CD8-positive, alpha-beta memory T cell (primary cell): Measurements from ENCODE around the gene GRM2. TPM values are rescaled to one million over a fixed set of nuclear protein-coding genes. Genes with fewer than 3 reads are reported as not detected.

Experiments
- CTCF ChIA-PET: fragments of 350-600 bp; sonication (Branson Sonifier 250); formaldehyde crosslinking; loops from one replicate; lab custom pipeline; 2021; ENCODE audit warnings: antibody characterized with exemption; lab: Charles Lee
- POLR2A ChIA-PET: fragments of 350-600 bp; sonication (Branson Sonifier 250); formaldehyde crosslinking; loops from one replicate; lab custom pipeline; 2021; ENCODE audit warnings: antibody characterized with exemption; lab: Charles Lee
- DNase-seq, 5 donors: peaks; one replicate each; pipeline versions ENCODE4 v3.0.0 to v3.0.0-alpha.2; 2020 to 2022; ENCODE audit warnings: mixed read lengths in 1 of 5
- H3K27ac ChIP-seq: one replicate; pipeline ENCODE4 v1.7.0; 2013; ENCODE audit warnings: low read depth, mild to moderate bottlenecking, low read length, moderate library complexity
- H3K27me3 ChIP-seq: 2 replicates; pipeline ENCODE4 v1.7.0; 2013; ENCODE audit warnings: low read length, mild to moderate bottlenecking; ENCODE audit not compliant: insufficient read depth, poor library complexity, severe bottlenecking
- H3K36me3 ChIP-seq: 2 replicates; pipeline ENCODE4 v1.7.0; 2013; ENCODE audit warnings: mild to moderate bottlenecking, low read length, moderate library complexity; ENCODE audit not compliant: insufficient read depth
- H3K4me1 ChIP-seq: 2 replicates; pipeline ENCODE4 v1.7.0; 2013; ENCODE audit warnings: mild to moderate bottlenecking, low read length, moderate library complexity; ENCODE audit not compliant: insufficient read depth
- H3K4me3 ChIP-seq: 2 replicates; pipeline ENCODE4 v1.7.0; 2013; ENCODE audit warnings: mild to moderate bottlenecking, low read length
- H3K9me3 ChIP-seq: 2 replicates; pipeline ENCODE4 v1.7.0; 2013; ENCODE audit warnings: mild to moderate bottlenecking, low read length
- H3K27ac Mint-ChIP-seq, 8 donors: one replicate each; pipeline ENCODE4 v1.8.0; 2020 to 2021; ENCODE audit warnings: mixed read lengths in 8 of 8, mild to moderate bottlenecking in 6 of 8, inconsistent platforms in 3 of 8, moderate library complexity in 3 of 8
- H3K27me3 Mint-ChIP-seq, 2 donors: one replicate each; pipeline ENCODE4 v1.8.0; 2020 to 2021; ENCODE audit warnings: mixed read lengths in 2 of 2, mild to moderate bottlenecking in 1 of 2, moderate library complexity in 1 of 2
- H3K36me3 Mint-ChIP-seq, 3 donors: one replicate each; pipeline ENCODE4 v1.8.0; 2020 to 2021; ENCODE audit warnings: mixed read lengths in 3 of 3, inconsistent platforms in 1 of 3, mild to moderate bottlenecking in 1 of 3
- H3K4me1 Mint-ChIP-seq, 3 donors: one replicate each; pipeline ENCODE4 v1.8.0; 2020 to 2021; ENCODE audit warnings: mixed read lengths in 3 of 3, inconsistent platforms in 1 of 3, mild to moderate bottlenecking in 1 of 3
- H3K4me3 Mint-ChIP-seq, 7 donors: one replicate each; pipeline ENCODE4 v1.8.0; 2020 to 2021; ENCODE audit warnings: mixed read lengths in 7 of 7, mild to moderate bottlenecking in 6 of 7, moderate library complexity in 4 of 7, inconsistent platforms in 2 of 7
- H3K9me3 Mint-ChIP-seq, 5 donors: one replicate each; pipeline ENCODE4 v1.8.0; 2020 to 2022; ENCODE audit warnings: mixed read lengths in 5 of 5, mild to moderate bottlenecking in 3 of 5, moderate library complexity in 2 of 5, inconsistent platforms in 1 of 5
- polyA plus RNA-seq: library from polyadenylated mRNA; unstranded; fragments of 300-500 nt; fragmentation: Illumina TruSeq; gene quantifications from one replicate; pipeline ENCODE4 v1.2.3, GENCODE V29; 2021
- total RNA-seq, 2 experiments: library from RNA; stranded (reverse); gene quantifications; one replicate each; pipeline ENCODE4 v1.2.3, GENCODE V29; 2021

Gene GRM2
- total and polyA plus RNA-seq, 3 experiments from 2014 or later = 0.10 to 0.62 (median 0.59) TPM

DNA sequence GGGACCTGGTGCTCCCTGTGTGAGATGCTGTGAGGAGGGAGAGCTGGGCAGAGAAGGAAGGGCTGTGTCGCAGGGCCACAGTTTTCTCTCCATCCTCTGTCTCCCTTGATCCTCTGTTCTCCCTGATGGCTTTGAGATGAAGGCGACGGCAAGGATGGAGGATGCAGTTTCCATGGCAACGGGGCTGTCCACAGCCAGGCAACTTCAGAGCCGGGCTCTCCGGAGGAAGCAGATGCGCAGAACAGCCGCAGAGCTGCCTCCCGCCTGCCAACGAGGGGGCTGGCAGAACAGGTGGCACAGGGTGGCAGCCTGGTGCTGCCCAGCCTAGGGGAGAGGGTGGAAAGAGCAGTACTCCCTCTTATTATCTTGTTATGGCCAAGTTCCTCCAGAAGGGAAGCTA, 9.9 kb upstream of the GRM2 start:
- POLR2A ChIA-PET = no interaction called here

DNA sequence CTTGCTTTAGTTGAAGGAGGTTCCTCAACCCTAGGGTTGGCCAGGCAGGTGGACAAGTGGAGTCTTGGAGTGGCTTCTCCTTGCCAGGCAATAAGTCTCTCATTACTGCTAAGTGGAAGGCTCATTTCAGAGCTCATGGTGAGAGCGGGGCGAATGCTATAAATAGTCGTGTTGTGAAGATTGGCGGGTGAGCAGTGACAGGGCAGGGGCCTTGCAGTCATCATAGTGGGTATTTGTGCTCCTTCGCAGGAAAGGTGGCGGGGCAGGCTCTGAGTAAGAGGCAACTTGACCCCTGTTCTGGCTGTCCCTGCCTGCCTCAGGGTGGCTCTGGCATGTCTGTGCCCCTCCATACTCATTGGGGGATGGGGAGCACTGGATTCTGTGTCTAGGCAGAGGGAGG, 8.7 kb upstream of the GRM2 start:
- H3K4me3 Mint-ChIP-seq = no peak overlapping the region
- H3K36me3 Mint-ChIP-seq = peaks cover 0 to 86% (median 3%) of the 10 kb centered on the region in 3 donors
- CTCF ChIA-PET = no interaction called here
- H3K27me3 Mint-ChIP-seq = peaks cover 0 to 1% of the 10 kb centered on the region in 2 donors
- H3K4me1 ChIP-seq = peaks cover 9% of the 10 kb centered on the region
- no peaks in the 10 kb centered on the region for H3K9me3 Mint-ChIP-seq
- peaks cover 23% of the 10 kb centered on the region for H3K36me3 ChIP-seq
- no peak overlapping the region for H3K27ac ChIP-seq
- H3K27ac Mint-ChIP-seq = peak overlapping the region in 6 of 8 donors; percentile 17 to 84 (median 50)
- H3K4me1 Mint-ChIP-seq = peaks cover 15 to 35% (median 19%) of the 10 kb centered on the region in 3 donors
- no peak for DNase-seq
- H3K9me3 ChIP-seq = no peaks in the 10 kb centered on the region
- H3K27me3 ChIP-seq = no peaks in the 10 kb centered on the region
- POLR2A ChIA-PET = no interaction called here
- H3K4me3 ChIP-seq = no peak overlapping the region

More for the DNA sequence above, 9.9 kb upstream of the GRM2 start:
- Mint-ChIP-seq H3K27me3 (peaks cover 0 to 1% of the 10 kb centered on the region in 2 donors), H3K9me3 (no peaks in the 10 kb centered on the region), H3K27ac (peak overlapping the region in 2 of 8 donors; percentile 33 to 86), H3K4me1 (peaks cover 19 to 48% (median 19%) of the 10 kb centered on the region in 3 donors), H3K36me3 (peaks cover 0 to 90% (median 3%) of the 10 kb centered on the region in 3 donors), H3K4me3 (no peak overlapping the region)
- Histone ChIP-seq H3K9me3 (no peaks in the 10 kb centered on the region), H3K4me1 (peaks cover 15% of the 10 kb centered on the region), H3K4me3 (no peak overlapping the region), H3K27ac (no peak overlapping the region), H3K27me3 (no peaks in the 10 kb centered on the region), H3K36me3 (peaks cover 20% of the 10 kb centered on the region)
- DNase-seq = no peak
- CTCF ChIA-PET = no interaction called here

DNA sequence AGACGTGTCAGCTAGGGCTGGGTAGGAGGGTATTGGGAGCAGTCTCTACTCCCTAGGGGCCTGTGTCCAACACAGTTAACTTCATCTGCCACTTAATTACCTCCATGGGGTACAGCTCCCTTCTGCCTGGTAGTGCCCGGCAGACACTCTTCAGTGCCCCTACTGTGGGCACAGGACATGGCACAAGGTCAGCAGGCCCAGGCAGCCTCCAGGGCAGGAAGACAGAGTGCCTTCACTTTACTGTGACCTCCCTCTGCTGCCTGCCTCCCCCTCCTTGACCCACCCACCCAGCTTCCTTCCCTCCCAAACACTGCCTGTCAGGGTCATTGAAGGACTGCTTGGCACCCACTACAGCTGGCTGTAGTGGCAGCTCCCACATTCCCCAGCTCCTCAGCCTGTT, 6.5 kb upstream of the GRM2 start:
- POLR2A ChIA-PET = no interaction called here
- Mint-ChIP-seq H3K27me3 (no peaks in the 10 kb centered on the region), H3K36me3 (peaks cover 0 to 89% (median 3%) of the 10 kb centered on the region in 3 donors), H3K9me3 (no peaks in the 10 kb centered on the region), H3K4me3 (no peak overlapping the region), H3K27ac (peak overlapping the region in 1 of 8 donors; percentile 87), H3K4me1 (peaks cover 14 to 23% (median 15%) of the 10 kb centered on the region in 3 donors)
- Histone ChIP-seq H3K27me3 (no peaks in the 10 kb centered on the region), H3K36me3 (peaks cover 16% of the 10 kb centered on the region), H3K4me1 (peaks cover 9% of the 10 kb centered on the region), H3K27ac (no peak overlapping the region), H3K9me3 (no peaks in the 10 kb centered on the region), H3K4me3 (no peak overlapping the region)
- no peak for DNase-seq
- CTCF ChIA-PET = no interaction called here

DNA sequence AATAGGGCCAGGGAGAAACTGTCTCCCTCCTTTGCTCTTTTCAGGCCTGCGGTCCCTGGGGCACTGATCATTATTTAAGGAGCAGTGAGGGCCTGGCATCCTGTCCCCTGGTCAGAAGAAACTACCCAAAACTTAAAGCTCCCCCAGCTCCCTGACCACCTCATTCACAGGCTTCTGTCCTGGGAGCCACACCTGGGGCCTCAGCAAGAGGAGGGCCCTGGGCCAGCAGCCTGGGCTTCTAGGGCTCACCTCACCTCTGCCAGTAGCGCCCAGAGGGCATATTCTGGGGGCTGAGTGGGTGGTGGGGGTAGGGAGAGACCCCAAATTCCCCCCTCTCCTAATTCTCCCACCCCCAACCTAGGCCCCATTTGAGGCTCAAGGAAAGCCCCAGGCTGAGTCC, 4.7 kb upstream of the GRM2 start:
- H3K36me3 Mint-ChIP-seq = peaks cover 0 to 82% (median 6%) of the 10 kb centered on the region in 3 donors
- H3K4me1 Mint-ChIP-seq = peaks cover 14 to 29% (median 22%) of the 10 kb centered on the region in 3 donors
- H3K27me3 Mint-ChIP-seq = no peaks in the 10 kb centered on the region
- Histone ChIP-seq H3K36me3 (peaks cover 15% of the 10 kb centered on the region), H3K4me3 (no peak overlapping the region), H3K27me3 (no peaks in the 10 kb centered on the region), H3K27ac (no peak overlapping the region), H3K4me1 (peaks cover 9% of the 10 kb centered on the region), H3K9me3 (no peaks in the 10 kb centered on the region)
- H3K9me3 Mint-ChIP-seq = no peaks in the 10 kb centered on the region
- no peak for DNase-seq
- POLR2A ChIA-PET = no interaction called here
- peak overlapping the region in 2 of 8 donors; percentile 17 to 86 for H3K27ac Mint-ChIP-seq
- H3K4me3 Mint-ChIP-seq = no peak overlapping the region
- CTCF ChIA-PET = interaction anchor here (1.0 kb wide), 1 partner anchor 11 kb away, joined by 4 read pairs; no protein-coding TSS in a partner anchor

DNA sequence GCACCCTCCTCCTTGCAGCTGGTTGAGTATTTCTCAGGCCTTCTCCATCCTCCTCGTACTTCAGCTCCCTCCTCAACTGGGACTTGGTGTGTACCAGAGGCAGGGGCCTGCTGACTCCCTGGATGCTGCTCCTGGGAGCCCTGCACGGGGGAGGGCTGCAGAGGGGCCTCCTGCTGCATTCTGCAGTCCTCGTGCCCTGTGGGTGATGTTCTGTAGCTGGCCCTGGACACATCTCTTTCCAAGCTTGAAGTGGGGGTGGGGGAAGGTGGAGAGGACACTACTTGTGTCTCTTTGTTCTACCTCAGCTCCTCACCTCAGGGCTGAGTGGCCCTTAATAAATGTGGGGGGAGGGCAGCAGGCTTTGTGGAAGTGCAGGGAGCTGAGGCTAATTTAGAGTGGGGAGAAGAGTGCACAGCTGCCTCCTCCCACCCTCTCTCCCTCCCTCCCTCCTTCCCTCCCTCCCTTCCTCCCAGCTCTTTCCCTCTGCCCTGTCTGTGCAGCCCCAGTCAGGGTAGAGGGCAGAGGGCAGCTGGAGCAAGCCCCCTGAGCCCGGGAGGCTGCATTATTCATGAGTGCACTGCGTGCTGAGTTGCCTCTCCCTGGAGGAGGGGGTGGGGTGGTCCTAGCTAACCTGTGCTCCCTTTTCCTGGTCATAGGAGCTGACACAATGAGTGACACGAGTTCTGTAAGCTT, 3.7 kb upstream of the GRM2 start:
- Mint-ChIP-seq H3K27me3 (peaks cover 0 to 3% of the 10 kb centered on the region in 2 donors), H3K36me3 (peaks cover 0 to 72% (median 6%) of the 10 kb centered on the region in 3 donors), H3K27ac (no peak overlapping the region), H3K4me3 (no peak overlapping the region), H3K9me3 (no peaks in the 10 kb centered on the region), H3K4me1 (peaks cover 18 to 37% (median 25%) of the 10 kb centered on the region in 3 donors)
- ChIA-PET POLR2A (no interaction called here), CTCF (interaction anchor here (1.1 kb wide), 1 partner anchor 13 kb away, joined by 3 read pairs; no protein-coding TSS in a partner anchor)
- Histone ChIP-seq H3K9me3 (no peaks in the 10 kb centered on the region), H3K27me3 (no peaks in the 10 kb centered on the region), H3K4me3 (no peak overlapping the region), H3K36me3 (peaks cover 15% of the 10 kb centered on the region), H3K4me1 (peaks cover 9% of the 10 kb centered on the region), H3K27ac (no peak overlapping the region)
- peak in 1 of 5 donors; percentile 37 for DNase-seq

DNA sequence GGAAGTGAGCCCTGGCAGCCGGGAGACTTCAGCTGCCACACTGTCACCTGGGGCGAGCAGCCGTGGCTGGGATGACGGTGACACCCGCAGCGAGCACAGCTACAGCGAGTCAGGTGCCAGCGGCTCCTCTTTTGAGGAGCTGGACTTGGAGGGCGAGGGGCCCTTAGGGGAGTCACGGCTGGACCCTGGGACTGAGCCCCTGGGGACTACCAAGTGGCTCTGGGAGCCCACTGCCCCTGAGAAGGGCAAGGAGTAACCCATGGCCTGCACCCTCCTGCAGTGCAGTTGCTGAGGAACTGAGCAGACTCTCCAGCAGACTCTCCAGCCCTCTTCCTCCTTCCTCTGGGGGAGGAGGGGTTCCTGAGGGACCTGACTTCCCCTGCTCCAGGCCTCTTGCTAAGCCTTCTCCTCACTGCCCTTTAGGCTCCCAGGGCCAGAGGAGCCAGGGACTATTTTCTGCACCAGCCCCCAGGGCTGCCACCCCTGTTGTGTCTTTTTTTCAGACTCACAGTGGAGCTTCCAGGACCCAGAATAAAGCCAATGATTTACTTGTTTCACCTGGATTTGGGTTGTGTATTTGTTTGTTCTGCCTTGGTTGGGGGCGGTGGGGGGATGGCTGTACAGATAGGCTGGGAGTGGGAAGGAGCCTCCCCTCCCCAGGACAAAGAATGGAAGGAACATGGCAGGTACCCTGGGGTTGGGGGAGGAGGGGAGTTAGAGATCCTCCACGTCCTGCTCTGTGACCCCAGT, 2.9 kb upstream of the GRM2 start:
- H3K4me3 Mint-ChIP-seq = no peak overlapping the region
- H3K36me3 ChIP-seq = peaks cover 13% of the 10 kb centered on the region
- no peak overlapping the region for H3K27ac ChIP-seq
- ChIA-PET POLR2A (no interaction called here), CTCF (interaction anchor here (1.1 kb wide), 1 partner anchor 14 kb away, joined by 3 read pairs; no protein-coding TSS in a partner anchor)
- no peaks in the 10 kb centered on the region for H3K9me3 Mint-ChIP-seq
- no peak for DNase-seq
- no peak overlapping the region for H3K4me3 ChIP-seq
- H3K9me3 ChIP-seq = no peaks in the 10 kb centered on the region
- H3K4me1 Mint-ChIP-seq = peaks cover 16 to 35% (median 26%) of the 10 kb centered on the region in 3 donors
- peaks cover 0 to 65% (median 6%) of the 10 kb centered on the region in 3 donors for H3K36me3 Mint-ChIP-seq
- no peaks in the 10 kb centered on the region for H3K27me3 ChIP-seq
- peaks cover 5% of the 10 kb centered on the region for H3K4me1 ChIP-seq
- H3K27me3 Mint-ChIP-seq = peaks cover 0 to 3% of the 10 kb centered on the region in 2 donors
- H3K27ac Mint-ChIP-seq = peak overlapping the region in 1 of 8 donors; percentile 73

DNA sequence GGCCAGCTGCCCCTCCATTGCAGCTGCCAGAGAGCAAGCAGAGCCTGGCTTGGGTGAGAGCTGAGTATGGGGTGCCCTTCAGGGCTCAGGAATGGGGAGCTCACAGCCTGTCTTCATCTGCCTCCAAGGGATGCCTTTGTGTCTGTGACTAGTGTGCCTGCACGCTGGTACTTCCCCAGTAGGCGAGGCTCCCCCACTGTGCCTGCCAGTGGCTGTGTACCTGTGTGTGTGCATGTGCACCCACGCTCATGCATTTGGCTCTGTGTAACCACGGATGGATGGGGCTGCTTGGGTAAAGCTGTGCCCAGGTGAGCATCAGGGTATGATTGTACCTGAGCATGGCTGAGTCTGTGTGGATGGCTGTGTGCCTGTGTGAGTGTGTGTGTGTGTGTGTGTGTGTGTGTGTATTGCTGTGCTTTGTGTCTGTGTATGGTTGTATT, 2.3 kb upstream of the GRM2 start:
- H3K27ac Mint-ChIP-seq = peak overlapping the region in 2 of 8 donors; percentile 61 to 73
- Histone ChIP-seq H3K4me1 (no peaks in the 10 kb centered on the region), H3K36me3 (peaks cover 7% of the 10 kb centered on the region), H3K27me3 (no peaks in the 10 kb centered on the region), H3K27ac (no peak overlapping the region), H3K9me3 (no peaks in the 10 kb centered on the region), H3K4me3 (no peak overlapping the region)
- POLR2A ChIA-PET = no interaction called here
- H3K4me3 Mint-ChIP-seq = no peak overlapping the region
- H3K9me3 Mint-ChIP-seq = no peaks in the 10 kb centered on the region
- peaks cover 0 to 3% of the 10 kb centered on the region in 2 donors for H3K27me3 Mint-ChIP-seq
- peaks cover 11 to 31% (median 24%) of the 10 kb centered on the region in 3 donors for H3K4me1 Mint-ChIP-seq
- DNase-seq = peak in 1 of 5 donors; percentile 28
- H3K36me3 Mint-ChIP-seq = peaks cover 0 to 59% (median 6%) of the 10 kb centered on the region in 3 donors
- CTCF ChIA-PET = interaction anchor here (1.1 kb wide), 1 partner anchor 23 kb away, joined by 3 read pairs; no protein-coding TSS in a partner anchor
